ENCODE data around the gene ZNF827. TPM values are rescaled to one million over a fixed set of nuclear protein-coding genes. Genes with fewer than 3 reads are reported as not detected.

Gene ZNF827
- total and polyA plus RNA-seq, 2 of the 8 experiments (the other 6 are each of a cell fraction or from before 2014, with no cell fraction given), result 25.3 to 26.2 TPM

DNA sequence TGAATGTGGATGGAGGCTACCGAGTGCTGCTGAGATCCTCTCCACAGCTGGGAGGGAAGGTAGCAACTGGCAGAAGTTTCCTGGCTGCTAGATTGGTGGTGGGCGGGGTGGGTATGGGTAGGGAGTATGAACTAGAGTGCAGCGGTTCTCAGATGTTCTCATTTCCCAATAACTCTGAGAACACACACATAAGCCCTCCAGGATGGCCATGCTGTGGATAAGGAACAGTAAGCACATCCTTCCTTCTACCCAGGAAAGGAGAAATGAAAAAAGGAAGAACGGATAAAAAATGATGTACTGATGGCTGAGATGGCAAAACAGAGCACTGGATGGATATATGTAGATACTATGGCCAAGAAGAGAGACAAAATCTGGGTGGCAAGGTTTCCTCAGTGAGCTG is 116.0 kb downstream of the ZNF827 start:
- Histone ChIP-seq H3K36me3 (ENCODE audit: control insufficient read depth in 2 of 4, insufficient read depth in 4 of 4, low read length in 3 of 4) (peaks cover 0 to 11% (median 0%) of the 10 kb centered on the region in 4 experiments; a peak in 2 of 8 replicates), H3K9ac (replicated peaks in 1 of 4; ENCODE audit: extremely low read depth in 1 of 4, low read depth in 3 of 4, low read length in 3 of 4) (no peak overlapping the region), H4K8ac (ENCODE audit: extremely low read depth, insufficient read depth, low read length) (0 out of 2 replicates have a peak overlapping the region, but pooled peaks have one; percentile 12), H2BK120ac (replicated peaks; ENCODE audit: low read depth, low read length) (no peak overlapping the region), H3K4me2 (ENCODE audit: insufficient read depth in 1 of 2, low read depth in 2 of 2, low read length in 2 of 2) (no peak overlapping the region), H2BK20ac (ENCODE audit: low read length) (no peak overlapping the region), H3K56ac (replicated peaks; ENCODE audit: insufficient read length, low read depth, low read length) (no peak overlapping the region), H3K4ac (replicated peaks; ENCODE audit: insufficient read length, low read depth, low read length) (no peak overlapping the region), H3K4me1 (replicated peaks in 1 of 4; ENCODE audit: control insufficient read depth in 3 of 4, insufficient read depth in 4 of 4, low read length in 3 of 4) (peaks cover 0 to 15% (median 10%) of the 10 kb centered on the region in 4 experiments; a peak in 5 of 7 replicates), H3K23ac (ENCODE audit: insufficient read length) (no peak overlapping the region), H4K20me1 (replicated peaks in 1 of 2; ENCODE audit: control insufficient read depth in 1 of 2, insufficient read depth in 2 of 2, low read length in 2 of 2) (no peaks in the 10 kb centered on the region), H4K91ac (replicated peaks; ENCODE audit: insufficient read length, low read length) (no peak overlapping the region), H3K79me2 (ENCODE audit: control insufficient read depth in 1 of 2, insufficient read depth in 2 of 2, low read length in 2 of 2) (no peaks in the 10 kb centered on the region), H3K27ac (ENCODE audit: low read depth, low read length) (no peak overlapping the region), H2BK12ac (ENCODE audit: low read depth, low read length) (peak overlapping the region; percentile 27; the same call in 1 of the 2 replicates), H2BK15ac (ENCODE audit: low read length) (no peak overlapping the region), H3K9me3 (ENCODE audit: insufficient read depth in 2 of 2, low read depth in 1 of 2, low read length in 1 of 2) (no peaks in the 10 kb centered on the region), H3K23me2 (ENCODE audit: low read depth, low read length) (no peaks in the 10 kb centered on the region), H3K18ac (ENCODE audit: extremely low read depth, low read length) (no peak overlapping the region), H2AK5ac (ENCODE audit: low read depth, low read length) (peak overlapping the region; percentile 14; the same call in 1 of the 2 replicates), H2AFZ (ENCODE audit: low read length) (no peak overlapping the region), H3K14ac (ENCODE audit: insufficient read length) (no peak overlapping the region), H3K79me1 (ENCODE audit: low read depth, low read length) (no peaks in the 10 kb centered on the region), H3K4me3 (ENCODE audit: extremely low read depth in 1 of 4, insufficient read depth in 2 of 4, low read depth in 3 of 4, low read length in 4 of 4) (no peak overlapping the region), H3K27me3 (replicated peaks in 1 of 4; ENCODE audit: control insufficient read depth in 3 of 4, extremely low read depth in 1 of 4, insufficient read depth in 3 of 4, low read length in 3 of 4) (no peaks in the 10 kb centered on the region), H2BK5ac (ENCODE audit: low read depth, low read length) (peak overlapping the region; percentile 47; the same call in 1 of the 2 replicates), H4K5ac (ENCODE audit: insufficient read length, low read depth, low read length) (no peak overlapping the region)
- ChIA-PET CTCF (ENCODE audit: partially characterized antibody) (interaction anchor here (0.7 kb wide), 3 partner anchors 29 to 326 kb away, joined by 3 read pairs; no protein-coding TSS in a partner anchor), POLR2A (ENCODE audit: partially characterized antibody) (interaction anchor here (1.2 kb wide), 1 partner anchor 50 kb away, joined by 3 read pairs; no protein-coding TSS in a partner anchor)
- no peak for FAIRE-seq
- TF ChIP-seq NRF1 (IDR thresholded peaks at IDR 0.05; ENCODE audit: low read depth, low read length), result no peak
- no peak for TF ChIP-seq EP300 (IDR thresholded peaks at IDR 0.05; ENCODE audit: borderline replicate concordance in 1 of 2, low read depth in 2 of 2, low read length in 2 of 2)
- TF ChIP-seq CREB1 (IDR thresholded peaks at IDR 0.05), result no peak
- no peak for TF ChIP-seq ASH2L (IDR thresholded peaks at IDR 0.05; ENCODE audit: low read length)
- no peak for TF ChIP-seq PHF8 (conservative IDR thresholded peaks at IDR 0.05; ENCODE audit: low read depth, low read length)
- TF ChIP-seq JUN (IDR thresholded peaks at IDR 0.05; ENCODE audit: low read depth, low read length), result no peak
- TF ChIP-seq SIRT6 (IDR thresholded peaks at IDR 0.05; ENCODE audit: low read length), result no peak
- no peak for TF ChIP-seq TAF7 (optimal IDR thresholded peaks at IDR 0.05; ENCODE audit: borderline replicate concordance, low read depth, low read length)
- DNase-seq (ENCODE audit: low read depth in 1 of 2, low spot score in 2 of 2), result no peak
- 91% methylated on average over 4 of the region's 4 CpGs; no CpG with 5 or more reads in 1 of the 2 experiments for WGBS, 2 experiments (ENCODE audit: extremely low coverage in 1 of 2, insufficient coverage in 1 of 2, insufficient read length in 1 of 2, insufficient replicate concordance in 2 of 2, low coverage in 1 of 2, low lambda C conversion rate in 2 of 2, missing lambda C conversion rate in 1 of 2)

Data from H1 (cell line).